HG02970 (cell line): ENCODE measurements around the gene NBEAL2.

Source experiments
- ATAC-seq: cut with Tn5 transposase; IDR thresholded peaks from one replicate; pipeline ENCODE4 v1.9.1; 2021; ENCODE audit warnings: mild to moderate bottlenecking, moderate library complexity, moderate number of reproducible peaks; ENCODE audit not compliant: unreplicated experiment, low FRiP score

Gene NBEAL2

GRCh38 chr3:46943237-46944187, 36.0 kb upstream of the NBEAL2 start:
- ATAC-seq, result no peak

GRCh38 chr3:46944191-46944590, 35.3 kb upstream of the NBEAL2 start:
- ATAC-seq, result no peak

- ATAC-seq, result no peak
Measured at GRCh38 chr3:46946416-46946815, 33.0 kb upstream of the NBEAL2 start.

- ATAC-seq, result no peak
Measured at GRCh38 chr3:46946856-46947545, 32.5 kb upstream of the NBEAL2 start.

- no peak for ATAC-seq
Measured at GRCh38 chr3:46947546-46947901, 31.9 kb upstream of the NBEAL2 start.

- no peak for ATAC-seq
Measured at GRCh38 chr3:46947981-46948791, 31.3 kb upstream of the NBEAL2 start.

- ATAC-seq, result no peak
Measured at GRCh38 chr3:46948830-46949671, 30.4 kb upstream of the NBEAL2 start.

GRCh38 chr3:46950177-46950576, 29.3 kb upstream of the NBEAL2 start:
- no peak for ATAC-seq

GRCh38 chr3:46950650-46951241, 28.7 kb upstream of the NBEAL2 start:
- ATAC-seq, result no peak

- no peak for ATAC-seq
Measured at GRCh38 chr3:46952813-46953212, 26.7 kb upstream of the NBEAL2 start.

GRCh38 chr3:46953234-46954010, 26.0 kb upstream of the NBEAL2 start:
- ATAC-seq, result no peak

GRCh38 chr3:46954178-46954577, 25.3 kb upstream of the NBEAL2 start:
- ATAC-seq, result no peak

GRCh38 chr3:46955157-46955556, 24.3 kb upstream of the NBEAL2 start:
- ATAC-seq, result no peak

- ATAC-seq, result no peak
Measured at GRCh38 chr3:46955801-46956259, 23.6 kb upstream of the NBEAL2 start.

- no peak for ATAC-seq
Measured at GRCh38 chr3:46957092-46957820, 22.2 kb upstream of the NBEAL2 start.

GRCh38 chr3:46958467-46959160, 20.9 kb upstream of the NBEAL2 start:
- no peak for ATAC-seq

GRCh38 chr3:46959161-46959511, 20.3 kb upstream of the NBEAL2 start:
- ATAC-seq, result no peak
